NCI-H187 treated with DMSO at 0.1 percent for 48 hours (cell line): ENCODE results near the gene MADD.

Source experiments
- DNase-seq: peaks from one replicate; lab custom pipeline; 2025; lab: John Stamatoyannopoulos, UW

The MADD gene

GRCh38 chr11:47340980-47341775 is 71.2 kb downstream of the MADD start:
- DNase-seq, result no peak

- no peak for DNase-seq
Measured at GRCh38 chr11:47342036-47342803, 72.3 kb downstream of the MADD start.

GRCh38 chr11:47342854-47343253 is 72.9 kb downstream of the MADD start:
- no peak for DNase-seq

- DNase-seq, result no peak
Measured at GRCh38 chr11:47345890-47346563, 76.1 kb downstream of the MADD start.

GRCh38 chr11:47347137-47347536 is 77.2 kb downstream of the MADD start:
- DNase-seq, result no peak

GRCh38 chr11:47348131-47348802 is 78.3 kb downstream of the MADD start:
- no peak for DNase-seq

- DNase-seq, result no peak
Measured at GRCh38 chr11:47348859-47349258, 78.9 kb downstream of the MADD start.

GRCh38 chr11:47349521-47350095 is 79.7 kb downstream of the MADD start:
- DNase-seq, result no peak

- DNase-seq, result no peak
Measured at GRCh38 chr11:47350315-47350714, 80.4 kb downstream of the MADD start.

- no peak for DNase-seq
Measured at GRCh38 chr11:47351156-47352126, 81.5 kb downstream of the MADD start.

- DNase-seq, result no peak
Measured at GRCh38 chr11:47352556-47352955, 82.6 kb downstream of the MADD start, which contains the start of gene MYBPC3. Gene MYBPC3 (minus strand): TSS chr11:47352702. CDS start chr11:47352647, 55 bp downstream.

- DNase-seq, result no peak
Measured at GRCh38 chr11:47353978-47354774, 84.2 kb downstream of the MADD start.

- DNase-seq, result no peak
Measured at GRCh38 chr11:47354913-47355282, 85.0 kb downstream of the MADD start.

GRCh38 chr11:47355283-47356128 is 85.6 kb downstream of the MADD start:
- DNase-seq, result peak; percentile 76

GRCh38 chr11:47356129-47356997 is 86.4 kb downstream of the MADD start:
- DNase-seq, result no peak

GRCh38 chr11:47356998-47357329 is 87.0 kb downstream of the MADD start:
- DNase-seq, result no peak

GRCh38 chr11:47357985-47358730 is 88.2 kb downstream of the MADD start:
- no peak for DNase-seq
